Measurements from ENCODE around the gene ATXN7L1. TPM values are rescaled to one million over a fixed set of nuclear protein-coding genes. Genes with fewer than 3 reads are reported as not detected.

ATXN7L1 gene
- total RNA-seq, 2 donors from 2014 or later, result 1.7 to 3.2 TPM

DNA sequence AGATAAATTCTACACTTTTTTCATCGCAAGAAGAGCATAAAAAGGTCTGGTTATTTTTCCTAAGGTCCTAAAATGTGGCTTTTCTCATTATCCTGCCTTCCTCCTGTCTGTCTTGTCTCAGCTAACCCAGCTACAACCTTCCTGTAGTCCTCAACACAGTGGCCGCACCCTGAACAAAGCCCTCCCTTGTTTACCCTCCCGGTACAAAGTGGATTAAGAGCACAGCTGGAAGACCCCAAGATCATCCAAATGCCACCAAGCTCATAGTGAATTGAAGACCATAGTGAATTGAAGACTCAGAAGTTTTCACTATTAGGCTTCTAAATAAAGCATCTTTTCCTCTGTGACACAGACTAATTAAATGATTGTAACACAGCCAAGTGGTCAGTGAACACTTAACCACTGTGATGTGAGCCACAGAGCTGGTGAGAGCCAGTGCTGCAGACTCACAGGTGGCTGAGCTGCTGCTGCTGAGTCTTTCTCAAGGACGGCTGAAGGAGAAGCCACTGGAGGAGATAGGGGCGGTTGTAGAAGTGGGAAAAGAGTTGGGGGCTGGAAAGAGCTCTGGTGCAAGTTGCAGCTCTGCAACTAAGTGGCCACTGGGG, 123.6 kb downstream of the ATXN7L1 start:
- Histone ChIP-seq H3K27ac (no peak overlapping the region), H3K4me3 (no peak overlapping the region), H3K9me3 (no peaks in the 10 kb centered on the region), H3K27me3 (no peaks in the 10 kb centered on the region), H3K4me1 (no peaks in the 10 kb centered on the region), H3K36me3 (no peaks in the 10 kb centered on the region)
- DNase-seq (ENCODE audit: low spot score), result no peak
- TF ChIP-seq CTCF (IDR thresholded peaks at IDR 0.05), result no peak

- TF ChIP-seq CTCF (IDR thresholded peaks at IDR 0.05), result no peak
- no peak for DNase-seq (ENCODE audit: low spot score)
- H3K4me1 ChIP-seq, result no peaks in the 10 kb centered on the region
- H3K36me3 ChIP-seq, result no peaks in the 10 kb centered on the region
- no peak overlapping the region for H3K27ac ChIP-seq
- no peaks in the 10 kb centered on the region for H3K9me3 ChIP-seq
- H3K27me3 ChIP-seq, result no peaks in the 10 kb centered on the region
- H3K4me3 ChIP-seq, result no peak overlapping the region
Observed at GRCh38 chr7:105751054-105751453, 125.3 kb downstream of the ATXN7L1 start.

DNA sequence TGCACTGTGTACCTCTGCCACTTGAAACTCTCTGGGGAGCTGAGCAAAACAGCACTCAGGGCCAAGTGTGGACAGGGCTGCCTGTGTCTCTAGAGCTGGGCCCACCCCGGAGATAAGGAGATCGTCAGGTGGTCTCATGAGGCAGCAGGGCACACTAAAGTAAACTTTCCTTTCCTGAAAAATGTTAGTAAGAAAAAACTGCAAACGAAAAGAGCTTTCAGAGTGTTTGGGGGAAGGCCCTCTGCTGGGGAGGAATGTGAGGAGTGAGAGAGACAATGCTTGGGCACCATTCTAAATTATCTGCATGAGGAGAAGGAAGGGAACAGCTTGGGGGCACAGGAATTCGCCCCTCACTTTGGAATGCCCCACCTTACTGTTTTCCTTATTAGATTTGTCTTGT, 127.7 kb downstream of the ATXN7L1 start:
- TF ChIP-seq CTCF (IDR thresholded peaks at IDR 0.05), result no peak
- H3K27ac ChIP-seq, result no peak overlapping the region
- H3K4me1 ChIP-seq, result no peaks in the 10 kb centered on the region
- H3K4me3 ChIP-seq, result no peak overlapping the region
- H3K36me3 ChIP-seq, result no peaks in the 10 kb centered on the region
- DNase-seq (ENCODE audit: low spot score), result no peak
- no peaks in the 10 kb centered on the region for H3K27me3 ChIP-seq
- H3K9me3 ChIP-seq, result no peaks in the 10 kb centered on the region

GRCh38 chr7:105745681-105746330, 130.6 kb downstream of the ATXN7L1 start:
- no peak overlapping the region for H3K27ac ChIP-seq
- H3K4me1 ChIP-seq, result no peaks in the 10 kb centered on the region
- H3K27me3 ChIP-seq, result no peaks in the 10 kb centered on the region
- no peaks in the 10 kb centered on the region for H3K36me3 ChIP-seq
- DNase-seq (ENCODE audit: low spot score), result no peak
- TF ChIP-seq CTCF (IDR thresholded peaks at IDR 0.05), result no peak
- no peaks in the 10 kb centered on the region for H3K9me3 ChIP-seq
- no peak overlapping the region for H3K4me3 ChIP-seq

- Histone ChIP-seq H3K4me3 (no peak overlapping the region), H3K27me3 (no peaks in the 10 kb centered on the region), H3K9me3 (no peaks in the 10 kb centered on the region), H3K36me3 (no peaks in the 10 kb centered on the region), H3K27ac (no peak overlapping the region), H3K4me1 (no peaks in the 10 kb centered on the region)
- DNase-seq (ENCODE audit: low spot score), result no peak
- TF ChIP-seq CTCF (IDR thresholded peaks at IDR 0.05), result no peak
Observed at GRCh38 chr7:105744258-105744657, 132.1 kb downstream of the ATXN7L1 start.

Measured in right atrium auricular region (tissue), 2 donors.